Measurements from ENCODE around the gene GMFB. TPM values are rescaled to one million over a fixed set of nuclear protein-coding genes. Genes with fewer than 3 reads are reported as not detected.

GMFB gene
- total RNA-seq, 5 donors from 2014 or later (not counting 1 experiment from before 2014, with no cell fraction given): 26.2 to 33.0 (median 27.8) TPM

Other genes starting within 250 kb of the GMFB start
- 1 to 10 TPM; 1.2 to 2.7 (median 1.6) TPM for gene CDKN3, start 92.0 kb downstream of the GMFB start, total RNA-seq
- 10 to 100 TPM; 39.1 to 52.7 (median 42.1) TPM for gene CNIH1, start 47.6 kb downstream of the GMFB start, total RNA-seq
- 10 to 100 TPM; 14.2 to 28.0 (median 14.9) TPM for gene CGRRF1, start 20.9 kb upstream of the GMFB start, total RNA-seq
- 1 to 10 TPM; 1.2 to 3.9 (median 1.3) TPM for gene SAMD4A, start 78.1 kb upstream of the GMFB start, total RNA-seq